ENCODE results near the gene EGFR.

EGFR gene

GRCh38 chr7:55112056-55112455, 93.2 kb downstream of the EGFR start:
- Histone ChIP-seq H3K4me2 (ENCODE audit: low read length) (no peak overlapping the region), H3K9ac (ENCODE audit: low read depth, low read length) (peak overlapping the region; percentile 61), H3K4me3 (ENCODE audit: low read length) (no peak overlapping the region), H3K27me3 (ENCODE audit: control insufficient read depth, insufficient read depth, low read length) (no peaks in the 10 kb centered on the region), H3K4me1 (ENCODE audit: control insufficient read depth, insufficient read depth, low read length) (peaks cover 51% of the 10 kb centered on the region), H3K9me3 (replicated peaks; ENCODE audit: low read length) (no peaks in the 10 kb centered on the region), H3K36me3 (ENCODE audit: insufficient read depth, low read length) (peaks cover 4% of the 10 kb centered on the region)

- Histone ChIP-seq H3K36me3 (ENCODE audit: insufficient read depth, low read length) (peaks cover 4% of the 10 kb centered on the region), H3K9ac (ENCODE audit: low read depth, low read length) (no peak overlapping the region), H3K4me3 (ENCODE audit: low read length) (no peak overlapping the region), H3K27me3 (ENCODE audit: control insufficient read depth, insufficient read depth, low read length) (no peaks in the 10 kb centered on the region), H3K4me2 (ENCODE audit: low read length) (no peak overlapping the region), H3K9me3 (replicated peaks; ENCODE audit: low read length) (no peaks in the 10 kb centered on the region), H3K4me1 (ENCODE audit: control insufficient read depth, insufficient read depth, low read length) (peaks cover 38% of the 10 kb centered on the region)
Observed at GRCh38 chr7:55113760-55114540, 95.1 kb downstream of the EGFR start.

- Histone ChIP-seq H3K9me3 (replicated peaks; ENCODE audit: low read length) (no peaks in the 10 kb centered on the region), H3K4me3 (ENCODE audit: low read length) (no peak overlapping the region), H3K36me3 (ENCODE audit: insufficient read depth, low read length) (peaks cover 22% of the 10 kb centered on the region), H3K27me3 (ENCODE audit: control insufficient read depth, insufficient read depth, low read length) (no peaks in the 10 kb centered on the region), H3K9ac (ENCODE audit: low read depth, low read length) (no peak overlapping the region), H3K4me2 (ENCODE audit: low read length) (no peak overlapping the region), H3K4me1 (ENCODE audit: control insufficient read depth, insufficient read depth, low read length) (peaks cover 22% of the 10 kb centered on the region)
Observed at GRCh38 chr7:55117286-55117685, 98.5 kb downstream of the EGFR start.

- Histone ChIP-seq H3K36me3 (ENCODE audit: insufficient read depth, low read length) (peaks cover 25% of the 10 kb centered on the region), H3K4me3 (ENCODE audit: low read length) (no peak overlapping the region), H3K4me2 (ENCODE audit: low read length) (no peak overlapping the region), H3K27me3 (ENCODE audit: control insufficient read depth, insufficient read depth, low read length) (no peaks in the 10 kb centered on the region), H3K4me1 (ENCODE audit: control insufficient read depth, insufficient read depth, low read length) (peaks cover 17% of the 10 kb centered on the region), H3K9ac (ENCODE audit: low read depth, low read length) (no peak overlapping the region), H3K9me3 (replicated peaks; ENCODE audit: low read length) (no peaks in the 10 kb centered on the region)
Observed at GRCh38 chr7:55118426-55118825, 99.6 kb downstream of the EGFR start.

GRCh38 chr7:55119571-55119970, 100.8 kb downstream of the EGFR start:
- no peaks in the 10 kb centered on the region for H3K27me3 ChIP-seq (ENCODE audit: control insufficient read depth, insufficient read depth, low read length)
- H3K4me3 ChIP-seq (ENCODE audit: low read length) = no peak overlapping the region
- H3K36me3 ChIP-seq (ENCODE audit: insufficient read depth, low read length) = peaks cover 25% of the 10 kb centered on the region
- H3K4me1 ChIP-seq (ENCODE audit: control insufficient read depth, insufficient read depth, low read length) = peaks cover 17% of the 10 kb centered on the region
- H3K9me3 ChIP-seq (replicated peaks; ENCODE audit: low read length) = no peaks in the 10 kb centered on the region
- no peak overlapping the region for H3K9ac ChIP-seq (ENCODE audit: low read depth, low read length)
- H3K4me2 ChIP-seq (ENCODE audit: low read length) = no peak overlapping the region

GRCh38 chr7:55120074-55120473, 101.3 kb downstream of the EGFR start:
- Histone ChIP-seq H3K36me3 (ENCODE audit: insufficient read depth, low read length) (peaks cover 25% of the 10 kb centered on the region), H3K4me1 (ENCODE audit: control insufficient read depth, insufficient read depth, low read length) (peaks cover 22% of the 10 kb centered on the region), H3K4me3 (ENCODE audit: low read length) (no peak overlapping the region), H3K9ac (ENCODE audit: low read depth, low read length) (no peak overlapping the region), H3K4me2 (ENCODE audit: low read length) (no peak overlapping the region), H3K9me3 (replicated peaks; ENCODE audit: low read length) (no peaks in the 10 kb centered on the region), H3K27me3 (ENCODE audit: control insufficient read depth, insufficient read depth, low read length) (no peaks in the 10 kb centered on the region)

- no peaks in the 10 kb centered on the region for H3K27me3 ChIP-seq (ENCODE audit: control insufficient read depth, insufficient read depth, low read length)
- H3K4me3 ChIP-seq (ENCODE audit: low read length) = no peak overlapping the region
- no peak overlapping the region for H3K4me2 ChIP-seq (ENCODE audit: low read length)
- H3K9me3 ChIP-seq (replicated peaks; ENCODE audit: low read length) = no peaks in the 10 kb centered on the region
- peaks cover 27% of the 10 kb centered on the region for H3K4me1 ChIP-seq (ENCODE audit: control insufficient read depth, insufficient read depth, low read length)
- H3K9ac ChIP-seq (ENCODE audit: low read depth, low read length) = no peak overlapping the region
- H3K36me3 ChIP-seq (ENCODE audit: insufficient read depth, low read length) = peaks cover 30% of the 10 kb centered on the region
Observed at GRCh38 chr7:55120501-55121198, 101.8 kb downstream of the EGFR start.

- H3K9ac ChIP-seq (ENCODE audit: low read depth, low read length) = no peak overlapping the region
- H3K36me3 ChIP-seq (ENCODE audit: insufficient read depth, low read length) = peaks cover 31% of the 10 kb centered on the region
- peaks cover 32% of the 10 kb centered on the region for H3K4me1 ChIP-seq (ENCODE audit: control insufficient read depth, insufficient read depth, low read length)
- H3K9me3 ChIP-seq (replicated peaks; ENCODE audit: low read length) = no peaks in the 10 kb centered on the region
- H3K4me2 ChIP-seq (ENCODE audit: low read length) = no peak overlapping the region
- H3K27me3 ChIP-seq (ENCODE audit: control insufficient read depth, insufficient read depth, low read length) = no peaks in the 10 kb centered on the region
- no peak overlapping the region for H3K4me3 ChIP-seq (ENCODE audit: low read length)
Observed at GRCh38 chr7:55121249-55121648, 102.4 kb downstream of the EGFR start.

- no peak overlapping the region for H3K9ac ChIP-seq (ENCODE audit: low read depth, low read length)
- H3K4me2 ChIP-seq (ENCODE audit: low read length) = no peak overlapping the region
- no peak overlapping the region for H3K4me3 ChIP-seq (ENCODE audit: low read length)
- no peaks in the 10 kb centered on the region for H3K27me3 ChIP-seq (ENCODE audit: control insufficient read depth, insufficient read depth, low read length)
- H3K4me1 ChIP-seq (ENCODE audit: control insufficient read depth, insufficient read depth, low read length) = peaks cover 38% of the 10 kb centered on the region
- peaks cover 30% of the 10 kb centered on the region for H3K36me3 ChIP-seq (ENCODE audit: insufficient read depth, low read length)
- no peaks in the 10 kb centered on the region for H3K9me3 ChIP-seq (replicated peaks; ENCODE audit: low read length)
Observed at GRCh38 chr7:55122263-55122662, 103.4 kb downstream of the EGFR start.

- H3K27me3 ChIP-seq (ENCODE audit: control insufficient read depth, insufficient read depth, low read length) = no peaks in the 10 kb centered on the region
- no peaks in the 10 kb centered on the region for H3K9me3 ChIP-seq (replicated peaks; ENCODE audit: low read length)
- no peak overlapping the region for H3K4me2 ChIP-seq (ENCODE audit: low read length)
- H3K4me3 ChIP-seq (ENCODE audit: low read length) = no peak overlapping the region
- H3K9ac ChIP-seq (ENCODE audit: low read depth, low read length) = no peak overlapping the region
- H3K4me1 ChIP-seq (ENCODE audit: control insufficient read depth, insufficient read depth, low read length) = peaks cover 64% of the 10 kb centered on the region
- H3K36me3 ChIP-seq (ENCODE audit: insufficient read depth, low read length) = peaks cover 19% of the 10 kb centered on the region
Observed at GRCh38 chr7:55124989-55125875, 106.4 kb downstream of the EGFR start.

GRCh38 chr7:55127135-55127551, 108.3 kb downstream of the EGFR start:
- Histone ChIP-seq H3K9me3 (replicated peaks; ENCODE audit: low read length) (no peaks in the 10 kb centered on the region), H3K36me3 (ENCODE audit: insufficient read depth, low read length) (peaks cover 13% of the 10 kb centered on the region), H3K4me3 (ENCODE audit: low read length) (no peak overlapping the region), H3K4me2 (ENCODE audit: low read length) (peak overlapping the region; percentile 40), H3K27me3 (ENCODE audit: control insufficient read depth, insufficient read depth, low read length) (no peaks in the 10 kb centered on the region), H3K9ac (ENCODE audit: low read depth, low read length) (no peak overlapping the region), H3K4me1 (ENCODE audit: control insufficient read depth, insufficient read depth, low read length) (peaks cover 70% of the 10 kb centered on the region)

All from skeletal muscle satellite cell (primary cell).